Measurements from ENCODE around the gene KCTD8.
"Not testable (repeated sequence)": the region's sequence is repeated elsewhere in the genome, so short reads cannot be mapped to it uniquely, and the experiment has no call there.

Gene KCTD8

DNA sequence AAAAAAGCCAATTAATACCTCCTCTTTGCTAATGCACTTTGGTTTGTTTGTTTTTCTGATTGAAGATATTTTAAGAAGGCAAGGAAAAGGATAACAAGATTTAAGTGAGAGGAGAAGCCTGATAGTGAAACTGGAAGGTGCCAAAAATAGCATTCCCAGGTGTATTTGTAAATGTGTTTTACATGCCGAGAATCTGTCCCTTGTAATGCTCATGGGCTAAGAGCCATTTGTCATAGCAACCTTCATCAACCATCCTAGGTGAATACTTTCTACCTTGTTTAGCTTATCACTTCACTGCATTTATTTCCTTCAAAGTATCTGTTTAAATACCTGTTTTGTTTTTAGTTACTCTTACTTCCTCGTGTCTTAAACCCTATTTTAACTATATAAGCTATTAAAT lies 127.8 kb downstream of the KCTD8 start:
- DNase-seq = no peak

DNA sequence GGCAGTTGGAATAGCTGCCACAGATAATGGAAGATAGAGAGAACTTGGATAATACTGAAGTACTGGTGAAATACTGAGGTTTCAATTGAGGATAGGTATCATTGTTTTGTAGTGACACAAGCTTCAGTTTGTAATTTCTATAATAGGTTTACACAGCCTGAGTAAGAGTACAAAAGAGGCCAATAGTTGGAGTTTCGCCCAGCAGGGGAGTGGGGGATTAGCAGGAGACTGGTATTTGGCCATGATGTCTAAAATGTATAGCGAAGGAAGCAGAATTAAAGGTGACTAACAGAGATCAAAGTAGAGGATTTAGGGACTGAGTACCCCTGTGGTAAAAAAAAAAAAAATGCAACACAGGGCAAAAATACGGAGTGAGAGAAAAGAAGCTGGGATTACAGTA lies 129.5 kb downstream of the KCTD8 start:
- DNase-seq = no peak

DNA sequence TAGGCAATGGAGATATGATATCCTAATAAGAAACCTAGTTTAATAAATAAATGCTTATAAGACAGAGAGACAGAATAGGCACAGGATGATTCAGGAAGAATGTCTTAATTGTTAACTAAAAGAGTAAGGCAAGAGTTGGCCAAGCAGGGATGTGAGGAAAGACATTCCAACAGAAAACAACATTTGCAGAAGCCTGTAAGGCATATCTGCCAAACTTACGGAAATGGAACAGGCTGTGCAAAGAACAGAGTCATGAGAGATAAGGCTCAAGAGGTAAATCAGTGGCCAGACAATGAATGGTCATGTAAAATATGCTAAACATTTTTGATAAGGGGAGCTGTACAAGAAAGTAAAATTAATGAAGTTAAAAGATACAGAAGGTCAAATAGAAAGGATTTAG lies 134.9 kb downstream of the KCTD8 start:
- no peak for DNase-seq

DNA sequence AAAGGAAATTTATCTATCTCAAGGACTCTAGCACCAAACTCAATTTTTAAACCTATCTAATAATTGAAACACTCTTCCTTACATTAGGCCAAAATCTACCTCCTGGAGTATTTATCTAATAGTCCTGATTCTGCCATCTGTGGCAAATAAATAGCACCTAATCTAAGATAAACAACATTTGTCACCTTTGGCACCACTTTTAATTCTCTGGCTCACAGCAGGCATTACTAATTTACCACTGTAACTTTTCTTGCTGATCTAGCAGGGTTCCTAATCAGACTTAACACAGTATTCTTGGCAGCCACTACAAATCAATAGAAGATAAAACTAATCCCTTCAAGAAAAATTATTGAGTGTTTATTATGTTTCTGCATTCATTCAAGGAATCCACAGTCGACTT lies 161.1 kb downstream of the KCTD8 start:
- no peak for DNase-seq

DNA sequence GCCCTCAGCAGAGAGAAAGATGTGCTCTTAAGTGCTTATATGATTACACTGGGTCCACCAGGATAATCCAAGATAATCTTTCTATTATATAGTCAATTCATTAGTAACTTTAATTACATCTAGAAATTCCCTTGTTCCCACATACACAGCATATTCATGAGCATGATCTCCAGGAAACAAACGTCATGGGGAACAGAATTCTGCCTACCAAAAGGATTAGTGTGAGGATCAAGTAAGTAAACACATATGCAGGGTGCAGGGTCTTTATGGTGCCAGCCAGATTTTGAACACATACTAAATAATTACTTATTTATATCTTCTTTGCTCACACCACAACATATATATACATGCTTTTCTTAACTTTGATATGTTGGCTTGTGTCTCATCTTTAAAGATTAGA lies 169.1 kb downstream of the KCTD8 start:
- DNase-seq = no peak

DNA sequence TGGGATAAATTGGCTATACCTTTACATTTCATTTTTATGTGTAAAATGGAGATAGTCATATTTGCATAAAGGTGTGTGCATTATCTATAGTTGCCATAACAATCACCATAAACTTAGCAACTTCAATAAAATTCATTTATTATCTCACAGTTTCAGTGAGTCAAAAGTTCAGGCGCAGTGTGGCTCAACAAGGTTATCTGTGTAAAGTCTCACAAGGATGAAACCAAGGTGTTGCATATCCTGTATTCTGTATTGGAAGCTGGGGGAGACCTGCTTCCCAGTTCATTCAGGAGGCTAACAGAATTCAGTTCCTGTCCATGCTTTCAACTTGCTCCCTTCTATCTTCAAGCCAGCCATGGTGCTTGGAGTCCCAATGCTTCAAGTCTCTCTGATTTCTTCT lies 169.5 kb downstream of the KCTD8 start:
- DNase-seq = no peak

DNA sequence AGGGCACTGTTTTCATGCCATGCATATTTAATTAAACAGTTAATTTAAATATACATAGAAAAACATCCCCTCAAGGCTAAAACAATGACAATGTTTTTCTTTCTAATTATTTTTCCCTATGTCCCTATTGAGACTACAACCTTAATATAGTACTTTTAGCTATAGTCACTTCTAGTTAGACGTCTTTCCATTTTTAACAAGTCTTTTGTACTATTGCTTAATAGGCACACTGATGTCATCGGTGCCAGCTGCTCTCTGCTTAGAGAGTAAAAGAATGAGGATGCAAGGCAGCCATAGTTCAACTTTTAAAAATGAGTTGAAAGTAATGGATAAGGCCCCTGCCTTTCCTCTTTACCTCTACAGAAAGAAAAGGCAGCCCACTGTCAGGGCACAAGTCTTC lies 191.1 kb downstream of the KCTD8 start:
- no peak for DNase-seq

DNA sequence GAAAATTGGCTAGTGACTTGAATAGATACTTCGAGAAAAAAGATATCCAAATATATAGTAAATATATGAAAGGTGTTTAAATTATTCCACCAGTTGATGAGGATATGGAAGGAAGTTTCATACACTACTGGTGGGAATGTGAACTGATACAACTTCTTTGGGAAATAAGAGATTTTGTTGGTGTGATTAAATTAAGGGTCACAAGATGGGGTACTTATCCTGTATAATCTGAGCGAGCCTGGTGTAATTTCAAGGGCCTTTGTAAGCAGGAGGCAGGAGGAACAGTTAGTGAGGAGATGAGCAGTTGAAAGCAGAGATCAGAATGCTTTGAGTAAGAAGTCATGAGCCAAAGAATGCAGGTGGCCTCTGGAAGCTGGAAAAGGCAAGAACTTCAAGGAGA lies 192.2 kb downstream of the KCTD8 start:
- no peak for DNase-seq

DNA sequence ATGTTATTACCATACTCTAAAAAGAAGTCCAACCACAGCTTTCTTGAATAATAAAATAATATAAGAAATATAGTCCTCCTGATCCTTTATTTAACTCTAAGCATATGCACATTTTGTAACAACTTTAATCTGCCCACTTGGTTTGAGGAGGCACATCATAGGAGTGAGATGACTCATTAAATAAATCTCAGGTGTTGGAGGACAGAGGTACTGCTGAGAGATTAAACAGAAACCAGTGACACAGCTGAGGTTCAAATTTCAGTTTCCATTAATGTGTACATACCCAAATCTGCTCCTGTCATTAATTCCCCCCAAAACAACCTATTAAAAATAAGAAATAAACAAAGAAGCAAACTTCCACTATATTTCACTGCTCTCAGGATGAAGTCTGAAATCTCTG lies 211.0 kb downstream of the KCTD8 start:
- DNase-seq = no peak

DNA sequence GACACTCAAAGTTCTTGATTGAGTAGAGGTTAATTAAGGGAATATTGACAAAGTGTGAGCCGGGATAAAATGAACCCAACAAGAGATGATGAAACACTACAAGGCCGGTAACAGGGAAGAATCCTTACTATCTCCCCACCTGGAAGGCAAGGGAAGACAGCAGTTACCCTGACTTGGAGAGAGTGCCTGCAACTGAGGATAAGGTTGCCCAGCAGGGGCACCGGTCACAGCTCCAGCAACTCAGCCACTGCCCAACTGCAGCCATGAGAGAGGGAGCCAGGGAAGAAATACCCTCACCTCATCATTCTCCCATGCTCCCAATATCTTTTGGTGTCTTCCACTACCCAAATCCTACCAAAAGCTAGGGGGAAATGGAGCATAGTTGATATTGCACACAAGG lies 212.7 kb downstream of the KCTD8 start:
- no peak for DNase-seq

DNA sequence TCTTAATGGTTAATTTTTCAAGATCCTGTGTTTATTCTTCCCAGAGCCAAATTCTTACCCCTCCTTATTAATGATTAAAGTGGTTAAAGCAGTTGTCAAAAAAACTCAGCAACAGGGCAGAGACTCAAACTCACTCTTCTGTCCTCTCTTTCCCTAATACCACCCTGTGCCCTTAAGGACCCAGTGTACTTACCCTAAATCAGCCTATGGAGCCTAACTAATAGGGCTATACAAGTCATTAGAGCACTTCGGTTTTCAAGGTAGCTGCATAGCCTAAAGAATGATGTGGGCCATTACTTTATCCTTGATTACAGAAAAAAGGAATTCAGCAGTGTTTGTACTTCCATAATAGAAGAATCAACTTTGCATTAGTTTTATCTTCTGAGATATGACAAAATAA lies 216.3 kb downstream of the KCTD8 start:
- DNase-seq = no peak

DNA sequence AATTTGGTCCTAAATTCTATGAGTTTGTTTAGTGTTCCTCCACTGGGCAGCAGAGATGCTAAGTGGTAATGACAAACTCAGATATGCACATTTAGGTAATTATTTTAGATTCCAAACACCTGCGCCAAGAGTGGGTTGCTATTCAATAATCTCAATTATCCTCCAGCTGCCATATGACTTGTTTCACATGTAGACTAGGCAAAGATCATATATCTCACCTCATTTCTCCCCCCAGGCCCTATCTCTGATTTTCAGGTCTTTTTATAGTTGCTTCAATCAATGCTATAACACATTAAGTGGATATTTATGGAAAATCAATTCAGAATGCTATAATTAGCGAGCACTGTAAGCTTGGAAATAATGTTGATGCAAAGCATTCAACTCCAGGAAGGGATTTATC lies 217.6 kb downstream of the KCTD8 start:
- no peak for DNase-seq

DNA sequence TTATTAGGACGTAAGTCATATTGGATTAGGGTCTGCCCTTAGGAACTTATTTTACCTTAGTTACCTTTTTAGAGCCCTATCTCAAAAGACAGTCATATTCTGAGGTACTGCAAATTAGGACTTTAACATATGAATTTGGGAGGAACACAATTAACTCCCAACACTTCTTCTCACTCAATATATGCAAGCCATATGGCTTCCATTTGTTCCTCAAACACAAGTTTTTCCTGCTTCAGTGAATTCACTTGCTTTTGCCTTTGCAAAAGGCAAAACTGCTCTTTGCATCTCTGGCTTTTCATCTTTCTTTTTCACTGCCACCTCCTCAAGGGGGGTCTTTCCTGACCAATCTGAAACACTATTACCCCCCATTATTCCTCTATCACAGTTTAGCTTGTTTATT lies 220.3 kb downstream of the KCTD8 start:
- no peak for DNase-seq

DNA sequence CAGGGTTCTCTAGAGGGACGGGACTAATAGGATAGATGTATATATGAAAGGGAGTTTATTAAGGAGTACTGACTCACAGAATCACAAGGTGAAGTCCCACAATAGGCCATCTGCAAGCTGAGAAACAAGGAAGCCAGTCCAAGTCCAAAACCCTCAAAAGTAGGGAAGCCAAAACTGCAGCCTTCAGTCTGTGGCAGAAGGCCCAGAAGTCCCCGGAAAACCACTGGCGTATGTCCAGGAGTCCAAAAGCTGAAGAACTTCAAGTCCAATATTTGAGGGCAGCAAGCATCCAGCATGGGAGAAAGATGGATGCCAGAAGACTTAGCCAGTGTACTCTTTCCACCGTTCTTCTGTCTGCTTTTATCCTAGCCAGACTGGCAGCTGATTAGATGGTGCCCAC lies 227.2 kb downstream of the KCTD8 start:
- no peak for DNase-seq

DNA sequence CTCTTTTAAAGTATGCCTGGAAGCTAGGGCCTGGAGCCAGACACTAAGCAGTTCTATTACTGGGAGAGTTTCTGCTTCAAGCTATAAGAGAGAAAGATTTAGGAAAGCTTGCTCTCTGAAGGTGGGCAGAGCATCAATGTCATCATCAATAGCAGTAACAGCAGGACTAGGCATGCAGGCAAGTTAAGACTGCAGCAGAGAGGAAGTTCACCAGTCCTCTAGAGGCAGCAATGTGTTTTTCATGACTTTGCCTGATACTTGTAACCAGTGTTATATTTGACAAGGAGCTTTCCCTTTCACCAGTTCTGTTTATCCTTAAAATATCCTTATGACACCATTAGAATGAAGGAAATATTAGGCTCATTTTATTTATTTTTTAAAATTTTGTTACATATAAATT lies 237.9 kb downstream of the KCTD8 start:
- no peak for DNase-seq

DNA sequence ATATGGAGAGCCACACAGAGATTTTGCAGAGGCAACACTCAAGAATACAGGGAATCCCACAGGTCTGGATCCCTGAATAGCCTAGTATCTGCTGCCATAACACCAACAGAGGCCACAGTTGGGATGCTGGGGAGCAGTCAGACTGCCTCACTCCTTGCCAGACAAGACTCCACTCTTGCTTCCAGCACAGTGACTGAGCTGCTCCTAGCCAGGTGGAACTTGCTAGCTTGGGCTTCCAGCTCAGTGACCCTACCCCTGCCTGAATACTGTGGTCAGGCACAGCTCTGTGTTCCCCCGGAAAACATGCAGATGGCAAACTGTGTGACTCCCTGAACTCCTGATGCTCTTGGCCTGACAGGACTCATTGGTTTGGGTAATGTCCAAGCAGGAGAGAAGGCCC lies 251.8 kb downstream of the KCTD8 start:
- DNase-seq = no peak

DNA sequence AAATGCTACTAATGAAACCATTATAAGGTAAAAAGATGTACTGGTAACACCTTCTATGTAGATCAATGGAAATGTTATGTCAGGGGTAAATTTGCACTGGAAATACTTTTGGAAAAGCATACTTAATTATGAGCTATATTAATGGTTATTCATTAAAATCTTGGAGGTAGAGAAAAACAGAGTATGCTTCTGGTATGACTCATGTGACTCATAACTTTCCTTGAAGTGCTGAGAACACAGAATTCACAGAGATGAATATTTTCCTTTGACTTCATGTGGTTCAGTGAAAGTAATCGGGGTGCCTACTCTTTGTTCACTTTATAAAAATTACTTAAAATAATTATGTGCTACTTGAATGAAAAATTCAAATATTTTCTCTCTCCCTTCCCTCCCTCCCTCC lies 254.2 kb downstream of the KCTD8 start:
- DNase-seq = no peak

DNA sequence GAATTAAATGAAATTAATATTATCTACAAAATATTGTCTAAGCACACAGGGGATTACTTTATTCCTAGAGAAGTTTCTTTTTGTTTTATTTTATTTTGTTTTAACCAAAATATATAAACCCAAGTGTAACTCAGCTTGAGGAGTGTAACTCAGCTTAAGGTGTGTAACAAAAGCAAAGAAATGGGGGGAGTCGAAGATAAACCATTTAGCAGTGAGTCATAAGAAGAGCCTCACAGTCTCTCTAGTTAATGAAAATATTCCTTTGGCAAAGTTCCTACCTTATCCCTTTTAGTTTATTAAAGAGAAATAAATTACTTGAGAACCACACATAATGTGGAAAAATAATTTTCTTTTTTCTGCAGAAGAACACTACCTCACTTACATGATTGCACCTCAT lies 261.8 kb downstream of the KCTD8 start:
- no peak for DNase-seq

DNA sequence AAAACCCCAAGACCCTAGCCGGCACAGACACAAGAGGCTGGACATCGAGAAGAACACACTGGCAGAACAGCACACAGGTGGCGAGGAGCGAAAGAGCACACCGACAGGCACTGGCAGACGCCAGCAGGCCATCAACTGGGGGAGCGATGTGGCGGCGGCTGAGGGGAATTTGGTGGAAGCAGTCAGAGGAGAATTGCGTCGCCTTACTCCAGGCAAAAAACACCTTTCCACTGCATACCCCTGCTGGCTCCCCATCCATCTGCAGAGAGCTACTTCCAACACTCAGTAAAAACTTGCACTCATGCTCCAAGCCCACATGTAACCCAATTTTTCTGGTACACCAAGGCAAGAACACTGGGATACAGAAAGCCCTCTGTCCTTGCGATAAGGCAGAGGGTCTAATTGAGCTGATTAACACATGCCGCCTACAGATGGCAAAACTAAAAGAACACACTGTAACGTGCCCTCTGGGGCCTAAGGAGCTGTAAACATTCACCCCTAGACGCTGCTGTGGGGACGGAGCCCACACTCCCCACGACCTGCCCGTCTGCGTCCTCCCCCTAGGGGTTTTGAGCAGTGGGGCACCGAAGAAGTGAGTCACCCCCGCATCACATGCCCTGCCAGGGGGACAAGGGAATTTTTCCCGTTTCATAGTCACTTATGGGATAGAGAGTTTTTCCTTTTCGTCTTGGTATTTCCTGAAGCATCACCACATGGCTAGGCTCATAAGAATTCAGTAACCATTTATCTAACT lies 262.3 kb downstream of the KCTD8 start:
- no peak for DNase-seq

DNA sequence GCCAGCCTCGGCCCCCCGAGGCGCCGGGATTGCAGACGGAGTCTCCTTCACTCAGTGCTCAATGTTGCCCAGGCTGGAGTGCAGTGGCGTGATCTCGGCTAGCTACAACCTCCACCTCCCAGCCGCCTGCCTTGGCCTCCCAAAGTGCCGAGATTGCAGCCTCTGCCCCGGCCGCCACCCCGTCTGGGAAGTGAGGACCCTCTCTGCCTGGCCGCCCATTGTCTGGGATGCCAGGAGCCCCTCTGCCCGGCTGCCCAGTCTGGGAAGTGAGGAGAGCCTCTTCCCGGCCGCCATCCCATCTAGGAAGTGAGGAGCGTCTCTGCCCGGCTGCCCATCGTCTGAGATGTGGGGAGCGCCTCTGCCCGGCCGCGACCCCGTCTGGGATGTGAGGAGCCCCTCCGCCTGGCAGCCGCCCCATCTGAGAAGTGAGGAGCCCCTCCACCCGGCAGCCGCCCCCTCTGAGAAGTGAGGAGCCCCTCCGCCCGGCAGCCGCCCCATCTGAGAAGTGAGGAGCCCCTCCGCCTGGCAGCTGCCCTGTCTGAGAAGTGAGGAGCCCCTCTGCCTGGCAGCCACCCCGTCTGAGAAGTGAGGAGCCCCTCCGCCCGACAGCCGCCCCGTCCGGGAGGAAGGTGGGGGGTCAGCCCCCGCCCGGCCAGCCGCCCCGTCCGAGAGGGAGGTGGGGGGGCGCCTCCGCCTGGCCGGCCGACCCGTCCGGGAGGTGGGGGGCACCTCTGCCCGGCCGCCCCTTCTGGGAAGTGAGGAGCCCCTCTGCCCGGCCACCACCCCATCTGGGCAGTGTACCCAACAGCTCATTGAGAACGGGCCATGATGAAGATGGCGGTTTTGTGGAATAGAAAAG lies 266.9 kb downstream of the KCTD8 start:
- not testable (repeated sequence) for DNase-seq

DNA sequence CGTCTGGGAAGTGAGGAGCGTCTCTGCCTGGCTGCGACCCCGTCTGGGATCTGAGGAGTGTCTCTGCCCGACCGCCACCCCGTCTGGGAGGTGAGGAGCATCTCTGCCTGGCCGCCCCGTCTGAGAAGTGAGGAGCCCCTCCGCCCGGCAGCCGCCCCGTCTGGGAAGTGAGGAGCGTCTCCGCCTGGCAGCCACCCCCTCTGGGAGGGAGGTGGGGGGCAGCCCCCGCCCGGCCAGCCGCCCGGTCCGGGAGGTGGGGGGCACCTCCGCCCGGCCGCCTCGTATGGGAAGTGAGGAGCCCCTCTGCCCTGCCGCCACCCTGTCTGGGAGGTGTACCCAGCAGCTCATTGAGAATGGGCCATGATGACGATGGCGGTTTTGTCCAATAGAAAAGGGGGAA lies 280.8 kb downstream of the KCTD8 start:
- not testable (repeated sequence) for DNase-seq

DNA sequence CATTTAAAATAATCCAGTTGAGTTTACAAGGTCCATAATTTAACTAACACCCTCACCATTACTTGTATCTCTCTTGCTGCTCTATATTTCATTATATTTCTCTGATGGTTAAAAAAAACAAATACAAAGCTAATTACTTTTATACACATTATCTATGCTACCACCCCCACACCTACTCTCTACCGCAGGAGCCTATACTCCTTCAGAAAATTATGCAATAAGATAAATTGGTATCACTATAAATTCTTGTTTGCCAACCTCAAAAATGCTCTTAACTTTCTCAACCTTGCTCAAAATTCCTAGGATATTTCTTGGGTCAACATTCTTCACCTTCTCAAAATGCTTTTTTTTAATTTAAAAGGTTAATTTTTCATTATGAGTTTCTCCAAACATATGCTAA lies 282.7 kb downstream of the KCTD8 start:
- no peak for DNase-seq

DNA sequence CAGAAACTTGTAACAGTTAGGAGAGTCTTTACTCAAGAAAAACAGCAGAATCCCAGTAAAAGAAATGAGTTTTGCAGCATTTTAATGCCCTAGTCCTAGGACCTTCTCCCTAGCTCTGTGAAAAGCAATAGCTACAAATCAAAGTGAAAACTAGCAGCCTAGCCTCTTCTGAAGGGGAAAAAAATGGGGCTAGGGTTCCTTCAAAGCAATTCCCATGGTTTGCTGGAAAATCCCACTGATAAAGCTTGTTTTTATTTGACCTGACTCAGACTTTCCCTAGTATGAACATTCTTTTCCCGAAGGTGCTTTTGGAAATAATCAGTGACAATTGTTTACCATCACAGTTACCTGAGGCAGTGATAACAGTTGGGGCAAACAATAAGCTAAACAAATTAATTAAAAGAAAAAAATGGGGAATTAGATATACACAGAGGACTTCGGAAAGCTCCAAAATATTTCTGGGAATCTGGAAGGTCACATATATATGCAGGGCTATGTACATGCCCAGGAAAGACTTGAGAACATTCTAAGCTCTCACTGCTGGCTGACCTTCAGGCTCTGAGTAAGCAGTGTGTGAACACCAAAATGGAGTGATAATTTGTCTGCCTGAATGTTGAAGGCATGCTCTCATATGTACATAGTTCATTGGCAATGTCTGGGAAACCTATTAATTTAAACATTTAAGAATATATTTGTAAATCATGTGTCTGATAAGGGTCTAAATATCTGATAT lies 285.9 kb downstream of the KCTD8 start:
- DNase-seq = no peak

DNA sequence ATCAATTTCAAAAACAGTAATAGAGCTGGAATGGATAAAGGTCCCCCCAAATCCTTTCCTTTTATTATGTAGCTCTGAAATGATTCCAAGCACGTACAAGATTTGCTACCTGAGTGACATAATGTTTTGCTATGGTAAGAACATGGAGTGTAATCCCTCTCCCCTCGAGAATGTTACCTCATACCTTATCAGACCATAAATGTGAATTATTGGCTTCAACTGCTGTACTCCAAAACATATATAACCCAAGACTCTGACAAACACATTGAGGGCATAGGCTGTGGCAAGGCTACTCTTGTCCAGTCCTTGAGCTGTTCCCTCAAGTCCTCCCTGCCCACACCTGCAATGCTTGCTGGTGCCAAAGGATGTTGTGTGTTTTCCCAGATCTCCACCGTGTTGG lies 286.9 kb downstream of the KCTD8 start:
- DNase-seq = no peak

Data from T-helper 1 cell (primary cell).